ENCODE results near the gene CEP85L. TPM values are rescaled to one million over a fixed set of nuclear protein-coding genes. Genes with fewer than 3 reads are reported as not detected.

The CEP85L gene
- total RNA-seq, 4 donors from 2014 or later: 15.6 to 22.8 (median 21.9) TPM

DNA sequence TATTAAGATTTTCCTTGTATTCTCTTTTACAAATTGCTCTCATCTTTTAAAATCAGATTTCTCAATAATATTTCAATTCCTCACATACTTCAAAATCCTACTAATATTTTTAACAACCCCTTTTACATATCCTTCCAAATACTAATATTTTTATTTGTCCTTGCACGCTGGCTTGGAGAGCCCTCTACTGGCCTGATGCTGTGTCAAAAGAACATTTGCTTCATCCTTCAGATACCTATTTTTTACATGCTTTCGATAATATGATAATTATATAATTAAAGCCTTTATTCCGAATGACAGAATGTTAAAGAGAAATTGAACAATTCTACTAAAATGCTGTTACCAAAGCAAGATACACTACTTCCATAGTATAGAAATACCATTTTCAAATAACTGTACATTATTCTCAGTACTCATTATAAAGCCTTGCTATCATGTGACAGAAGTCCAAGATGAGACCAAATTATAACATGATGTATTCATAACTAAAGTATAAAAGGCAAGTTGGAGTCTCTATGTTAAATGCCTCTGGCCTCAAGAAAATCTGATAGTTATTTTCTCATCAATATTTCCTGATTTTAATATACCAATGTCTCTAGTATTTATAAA is 142.3 kb downstream of the CEP85L start:
- Histone ChIP-seq H3K4me3 (no peak overlapping the region), H3K9me3 (no peaks in the 10 kb centered on the region), H3K27me3 (no peaks in the 10 kb centered on the region), H3K36me3 (peaks cover 0 to 10% of the 10 kb centered on the region in 2 donors), H3K27ac (peak overlapping the region in 2 of 4 donors; percentile 12 to 75), H3K4me1 (peaks cover 57 to 70% of the 10 kb centered on the region in 2 donors)
- DNase-seq: no peak
- TF ChIP-seq POLR2A (IDR thresholded peaks at IDR 0.05): no peak
- TF ChIP-seq CTCF (IDR thresholded peaks at IDR 0.05 in 4 of 5, conservative IDR thresholded peaks at IDR 0.05 in 1 of 5): peak; percentile 44 to 75 (median 59)
- in situ Hi-C loops (cut with MboI; ENCODE audit: low sequenced_read_pairs in 4 of 4) (loop anchor here in 3 of 4 donors (5.0 to 25.0 kb wide), 3 partner anchors 222 to 224 kb away; no protein-coding TSS in a partner anchor), intact Hi-C loops (cut with DNase I; ENCODE audit: low total_unique reads) (loop anchor here (1.0 to 5.0 kb wide), 2 partner anchors 108 to 225 kb away; no protein-coding TSS in a partner anchor)
- ATAC-seq: no peak

- no peak overlapping the region for H3K4me3 ChIP-seq
- in situ Hi-C loops (cut with MboI; ENCODE audit: low sequenced_read_pairs in 4 of 4) (loop anchor here in 3 of 4 donors (5.0 to 25.0 kb wide), 3 partner anchors 220 to 223 kb away; no protein-coding TSS in a partner anchor), intact Hi-C loops (cut with DNase I; ENCODE audit: low total_unique reads) (loop anchor here (5.0 kb wide), 1 partner anchor 110 kb away; no protein-coding TSS in a partner anchor)
- H3K4me1 ChIP-seq: peaks cover 55 to 57% of the 10 kb centered on the region in 2 donors
- H3K27ac ChIP-seq: peak overlapping the region; percentile 52 to 71 (median 62)
- H3K27me3 ChIP-seq: no peaks in the 10 kb centered on the region
- TF ChIP-seq POLR2A (IDR thresholded peaks at IDR 0.05): no peak
- TF ChIP-seq CTCF (IDR thresholded peaks at IDR 0.05 in 4 of 5, conservative IDR thresholded peaks at IDR 0.05 in 1 of 5): no peak
- peaks cover 0 to 18% of the 10 kb centered on the region in 2 donors for H3K36me3 ChIP-seq
- ATAC-seq (no peak), DNase-seq (no peak)
- H3K9me3 ChIP-seq: no peaks in the 10 kb centered on the region
Observed at GRCh38 chr6:118507636-118508035, 143.8 kb downstream of the CEP85L start.

DNA sequence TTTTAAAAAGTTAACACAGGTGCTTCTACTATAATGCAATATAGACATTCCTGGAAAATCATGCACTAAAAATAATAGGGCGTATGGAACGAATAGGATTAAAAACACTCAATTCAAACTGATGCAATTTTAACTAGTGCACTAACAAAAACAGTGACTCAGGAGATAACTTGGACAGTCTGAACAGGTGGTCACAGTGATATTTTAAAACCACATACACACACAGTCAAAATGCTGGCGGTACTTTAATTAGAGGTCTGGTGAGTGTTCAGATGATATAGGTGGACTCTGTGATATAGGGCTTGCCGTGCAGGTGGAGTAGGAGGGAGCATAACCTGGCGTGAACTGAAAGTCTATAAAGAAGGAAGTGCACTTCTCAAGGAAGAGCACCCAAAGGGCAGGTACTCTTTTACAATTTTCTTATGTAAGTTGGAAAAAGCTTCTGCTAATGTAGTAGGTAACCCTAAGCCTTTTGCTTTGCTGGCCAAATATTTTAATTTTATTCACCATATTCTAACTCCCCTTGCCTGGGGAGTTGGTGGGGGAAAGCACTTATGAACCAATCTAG is 145.2 kb downstream of the CEP85L start:
- peak overlapping the region; percentile 52 to 71 (median 62) for H3K27ac ChIP-seq
- H3K36me3 ChIP-seq: peaks cover 0 to 18% of the 10 kb centered on the region in 2 donors

DNA sequence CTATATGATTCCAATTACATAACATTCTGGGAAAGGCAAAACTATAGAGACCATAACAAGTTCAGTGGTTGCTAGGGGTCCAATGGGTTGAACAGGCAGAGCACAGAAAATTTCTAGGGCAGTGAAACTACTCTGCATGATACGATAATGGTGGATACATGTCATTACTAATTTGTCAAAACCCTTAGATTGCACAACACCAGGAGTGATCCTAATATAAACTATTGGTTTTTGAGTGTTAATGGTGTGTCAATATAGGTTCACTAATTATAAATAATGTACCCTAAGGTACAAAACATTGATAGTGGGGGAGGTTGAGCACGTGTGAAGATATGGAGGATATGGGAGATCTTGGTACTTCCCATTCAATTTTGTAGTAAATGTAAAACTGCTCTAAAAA is 145.7 kb downstream of the CEP85L start:
- ATAC-seq (no peak), DNase-seq (no peak)
- Histone ChIP-seq H3K9me3 (no peaks in the 10 kb centered on the region), H3K4me3 (no peak overlapping the region), H3K36me3 (peaks cover 0 to 18% of the 10 kb centered on the region in 2 donors), H3K4me1 (peaks cover 39 to 42% of the 10 kb centered on the region in 2 donors), H3K27ac (peak overlapping the region; percentile 52 to 71 (median 62)), H3K27me3 (no peaks in the 10 kb centered on the region)
- intact Hi-C loops (cut with DNase I; ENCODE audit: low total_unique reads): loop anchor here (5.0 kb wide), 1 partner anchor 112 kb away; no protein-coding TSS in a partner anchor
- in situ Hi-C loops (cut with MboI; ENCODE audit: low sequenced_read_pairs in 4 of 4): loop anchor here in 3 of 4 donors (5.0 to 25.0 kb wide), 3 partner anchors 218 to 221 kb away; no protein-coding TSS in a partner anchor
- no peak for TF ChIP-seq POLR2A (IDR thresholded peaks at IDR 0.05)
- TF ChIP-seq CTCF (IDR thresholded peaks at IDR 0.05 in 4 of 5, conservative IDR thresholded peaks at IDR 0.05 in 1 of 5): no peak

More for the DNA sequence above, 145.2 kb downstream of the CEP85L start:
- H3K4me3 ChIP-seq: no peak overlapping the region
- H3K27me3 ChIP-seq: no peaks in the 10 kb centered on the region
- in situ Hi-C loops (cut with MboI; ENCODE audit: low sequenced_read_pairs in 4 of 4) (loop anchor here in 3 of 4 donors (5.0 to 25.0 kb wide), 3 partner anchors 219 to 221 kb away; no protein-coding TSS in a partner anchor), intact Hi-C loops (cut with DNase I; ENCODE audit: low total_unique reads) (loop anchor here (5.0 kb wide), 1 partner anchor 111 kb away; no protein-coding TSS in a partner anchor)
- H3K4me1 ChIP-seq: peaks cover 42 to 44% of the 10 kb centered on the region in 2 donors
- no peaks in the 10 kb centered on the region for H3K9me3 ChIP-seq
- TF ChIP-seq POLR2A (IDR thresholded peaks at IDR 0.05): no peak
- no peak for TF ChIP-seq CTCF (IDR thresholded peaks at IDR 0.05 in 4 of 5, conservative IDR thresholded peaks at IDR 0.05 in 1 of 5)
- DNase-seq: no peak
- ATAC-seq: peak; percentile 69 to 87

Data from gastrocnemius medialis (tissue), 4 donors.